K562 (cell line): ENCODE results near the gene XRCC3. TPM values are rescaled to one million over a fixed set of nuclear protein-coding genes. Genes with fewer than 3 reads are reported as not detected.

Experiments
- BDP1 ChIP-seq: IDR thresholded peaks from 3 replicates; pipeline ENCODE4 v1.6.1; 2011; ENCODE audit not compliant: insufficient read length, insufficient read depth
- CBX2 ChIP-seq: fragments of 200-600 bp; sonication (generic); IDR thresholded peaks from one replicate; pipeline ENCODE4 v1.6.1; 2012; ENCODE audit warnings: mild to moderate bottlenecking, low read length, inconsistent platforms; ENCODE audit not compliant: insufficient read depth, poor library complexity, severe bottlenecking
- ERF ChIP-seq: fragments of 450-650 bp; formaldehyde crosslinking; IDR thresholded peaks from 2 replicates; pipeline ENCODE4 v1.4.0; 2020; ENCODE audit warnings: mild to moderate bottlenecking, mixed read lengths
- ESRRB ChIP-seq: fragments of 250-450 bp; sonication (Bioruptor Pico); IDR thresholded peaks from 2 replicates; pipeline ENCODE4 v1.5.0; 2020; ENCODE audit warnings: mild to moderate bottlenecking, moderate library complexity, borderline replicate concordance
- GATA2 ChIP-seq: sonication (generic); formaldehyde crosslinking; IDR thresholded peaks from 2 replicates; pipeline ENCODE4 v1.4.0; 2020; ENCODE audit warnings: mild to moderate bottlenecking, missing genetic modification reagents
- JUN ChIP-seq, 2 experiments: sonication (generic) in 1 of 2; formaldehyde crosslinking in 1 of 2; IDR thresholded peaks; 2 replicates each; pipeline versions ENCODE4 v1.6.1 to v1.8.0; 2012 to 2022; ENCODE audit warnings: borderline replicate concordance in 2 of 2, mild to moderate bottlenecking in 2 of 2, improper control_type of control experiment in 1 of 2, low read depth in 1 of 2, low read length in 1 of 2, missing genetic modification reagents in 1 of 2
- KDM1A ChIP-seq, 2 experiments: fragments of 450-650 bp; IDR thresholded peaks; 2 replicates each; pipeline ENCODE4 v1.6.1; 2016; ENCODE audit warnings: mild to moderate bottlenecking in 2 of 2
- MBD2 ChIP-seq: sonication (generic); IDR thresholded peaks from 2 replicates; pipeline ENCODE4 v1.6.1; 2016; ENCODE audit warnings: low read depth, borderline replicate concordance
- MCM3 ChIP-seq: fragments of 450-650 bp; IDR thresholded peaks from 2 replicates; pipeline ENCODE4 v1.6.1; 2016
- NR2C1 ChIP-seq, 2 experiments: fragments of 450-650 bp; IDR thresholded peaks; 2 replicates each; pipeline ENCODE4 v1.6.1; 2017; ENCODE audit warnings: mild to moderate bottlenecking in 2 of 2, antibody characterized with exemption in 1 of 2, inconsistent platforms in 1 of 2, missing compliant biosample characterization in 1 of 2, missing genetic modification characterization in 1 of 2
- NUFIP1 ChIP-seq: fragments of 450-650 bp; IDR thresholded peaks from 2 replicates; pipeline ENCODE4 v1.6.1; 2018; ENCODE audit not compliant: partially characterized antibody
- PHB2 ChIP-seq: fragments of 450-650 bp; IDR thresholded peaks from 2 replicates; pipeline ENCODE4 v1.6.1; 2017; ENCODE audit warnings: low read depth
- PURB ChIP-seq: sonication (generic); formaldehyde crosslinking; IDR thresholded peaks from 2 replicates; pipeline ENCODE4 v1.9.0; 2021; ENCODE audit warnings: low read depth, mild to moderate bottlenecking, missing genetic modification reagents
- RNF2 ChIP-seq: sonication (generic); IDR thresholded peaks from 2 replicates; pipeline ENCODE4 v1.6.1; 2016
- TARDBP ChIP-seq: fragments of 450-650 bp; IDR thresholded peaks from 2 replicates; pipeline ENCODE4 v1.6.1; 2016
- ZFP30 ChIP-seq: fragments of 250-450 bp; sonication (Bioruptor Pico); IDR thresholded peaks from 2 replicates; pipeline ENCODE4 v1.8.0; 2022; ENCODE audit warnings: moderate library complexity, mild to moderate bottlenecking, inconsistent platforms, borderline replicate concordance
- ZNF12 ChIP-seq: sonication (generic); formaldehyde crosslinking; IDR thresholded peaks from 2 replicates; pipeline ENCODE4 v1.4.0; 2020; ENCODE audit warnings: mild to moderate bottlenecking, missing genetic modification reagents
- ZNF436 ChIP-seq: fragments of 250-450, 450-650 bp; sonication (Bioruptor Pico); formaldehyde crosslinking; IDR thresholded peaks from 2 replicates; pipeline ENCODE4 v1.7.0; 2020; ENCODE audit warnings: mild to moderate bottlenecking
- ZNF75A ChIP-seq: fragments of 450-650 bp; formaldehyde crosslinking; IDR thresholded peaks from 2 replicates; pipeline ENCODE4 v1.4.0; 2020; ENCODE audit warnings: mild to moderate bottlenecking
- ZNF830 ChIP-seq: fragments of 250-450 bp; sonication (Bioruptor Pico); IDR thresholded peaks from 2 replicates; pipeline ENCODE4 v1.5.0; 2021; ENCODE audit warnings: mild to moderate bottlenecking
- polyA plus RNA-seq, 8 experiments: library from polyadenylated mRNA; depleted of rRNA in 4 of 8; stranded (reverse) in 5 of 8; unstranded in 3 of 8; fragments of >200 nt; fragmentation: Nextera tagmentation in 2 of 8; fragmentation: Illumina TruSeq in 1 of 8; extraction: Ambion mirVana in 2 of 8; extraction: Trizol in 1 of 8; gene quantifications; 2 replicates each; pipeline versions ENCODE4 v1.2.1 to v1.2.3, GENCODE V29; 2011 to 2014; ENCODE audit warnings: inconsistent platforms in 1 of 8, missing spikeins in 1 of 8
- total RNA-seq, 7 experiments: library from RNA; depleted of rRNA in 6 of 7; stranded (reverse); fragments of >200 nt in 6 of 7; fragmentation: Illumina TruSeq in 2 of 7; extraction: Trizol in 2 of 7; gene quantifications; 2 replicates each; pipeline versions ENCODE4 v1.2.1 to v1.2.3, GENCODE V29; 2011 to 2021; ENCODE audit warnings: low replicate concordance in 1 of 7
- TF ChIP-seq, protein P1 (sequence below): fragments of 250-450 bp; sonication (Bioruptor Pico); IDR thresholded peaks from 2 replicates; pipeline ENCODE4 v1.8.0; 2022; ENCODE audit warnings: inconsistent platforms, mild to moderate bottlenecking, moderate library complexity, borderline replicate concordance

The XRCC3 gene
- total and polyA plus RNA-seq, 9 of the 15 experiments (the other 6 are each of a cell fraction or from before 2014, with no cell fraction given) = 0.34 to 59.3 (median 30.3) TPM

DNA sequence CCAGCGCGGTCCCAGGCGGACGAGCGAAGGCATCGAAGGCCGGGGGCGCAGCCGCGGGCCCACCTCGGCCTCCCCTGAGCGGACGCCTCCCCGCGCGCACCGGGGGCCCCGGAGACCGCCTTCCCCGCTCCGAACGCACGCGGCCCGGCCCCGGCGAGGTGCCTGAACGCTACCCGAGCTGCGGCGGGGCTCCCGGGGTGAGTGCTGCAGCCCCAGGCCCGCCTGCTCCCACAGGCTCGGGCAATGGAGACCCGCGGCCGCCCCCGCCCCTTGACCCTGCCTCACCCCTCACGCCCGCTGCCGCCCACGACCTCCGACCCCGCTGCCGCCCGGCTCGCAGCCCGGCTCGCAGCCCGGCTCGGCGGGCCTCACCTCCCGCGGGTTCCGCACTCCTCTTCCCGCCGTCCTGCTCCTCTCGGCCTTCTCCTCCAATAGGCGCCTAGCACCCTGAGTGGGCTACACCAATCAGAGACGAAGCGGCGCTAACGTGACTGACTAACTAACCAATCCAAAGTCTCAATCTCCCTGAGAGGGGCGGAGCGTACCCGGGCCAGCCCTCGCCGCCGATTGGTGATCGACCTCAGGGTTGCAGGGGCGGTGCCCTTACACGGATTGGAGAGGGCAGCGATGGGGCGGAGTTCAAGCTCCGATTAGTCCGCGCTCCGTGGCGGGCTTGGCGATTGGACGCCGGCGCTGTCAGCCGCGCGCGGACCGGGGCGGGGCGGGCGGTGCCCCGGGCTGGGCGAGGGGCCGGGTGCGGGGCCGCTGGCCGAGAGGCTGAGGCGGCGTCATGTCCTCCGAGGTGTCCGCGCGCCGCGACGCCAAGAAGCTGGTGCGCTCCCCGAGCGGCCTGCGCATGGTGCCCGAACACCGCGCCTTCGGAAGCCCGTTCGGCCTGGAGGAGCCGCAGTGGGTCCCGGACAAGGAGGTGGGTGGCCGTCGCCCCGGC, at the start of gene XRCC3, which contains the start of gene ZFYVE21 (continued):
- TF ChIP-seq ZNF12 (CRISPR knock-in tag) (no peak), ZFP30 (CRISPR knock-in tag) (no peak), CBX2 (no peak), NUFIP1 (no peak), MBD2 (peak; percentile 99), JUN (IDR thresholded peaks at IDR 0.05; ENCODE audit: borderline replicate concordance, low read depth, low read length) (no peak), JUN (CRISPR knock-in tag; IDR thresholded peaks at IDR 0.05; ENCODE audit: borderline replicate concordance) (no peak), ZNF830 (CRISPR knock-in tag) (no peak), KDM1A (IDR thresholded peaks at IDR 0.05) (no peak), ZNF436 (CRISPR knock-in tag) (no peak), GATA2 (CRISPR knock-in tag) (no peak), PHB2 (no peak), ERF (CRISPR knock-in tag) (no peak), ESRRB (CRISPR knock-in tag) (no peak), NR2C1 (IDR thresholded peaks at IDR 0.05) (0 out of 2 replicates have a peak, but pooled peaks have one; percentile 19), NR2C1 (tag; IDR thresholded peaks at IDR 0.05) (no peak), TARDBP (no peak), PURB (CRISPR knock-in tag) (no peak), MCM3 (no peak), RNF2 (no peak), ZNF75A (CRISPR knock-in tag) (no peak), BDP1 (no peak)
- TF ChIP-seq, protein P1, sequence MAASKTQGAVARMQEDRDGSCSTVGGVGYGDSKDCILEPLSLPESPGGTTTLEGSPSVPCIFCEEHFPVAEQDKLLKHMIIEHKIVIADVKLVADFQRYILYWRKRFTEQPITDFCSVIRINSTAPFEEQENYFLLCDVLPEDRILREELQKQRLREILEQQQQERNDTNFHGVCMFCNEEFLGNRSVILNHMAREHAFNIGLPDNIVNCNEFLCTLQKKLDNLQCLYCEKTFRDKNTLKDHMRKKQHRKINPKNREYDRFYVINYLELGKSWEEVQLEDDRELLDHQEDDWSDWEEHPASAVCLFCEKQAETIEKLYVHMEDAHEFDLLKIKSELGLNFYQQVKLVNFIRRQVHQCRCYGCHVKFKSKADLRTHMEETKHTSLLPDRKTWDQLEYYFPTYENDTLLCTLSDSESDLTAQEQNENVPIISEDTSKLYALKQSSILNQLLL = no peak
- TF ChIP-seq, all 486 proteins: peak for 70
